ENCODE results near the gene PLAGL2. TPM values are rescaled to one million over a fixed set of nuclear protein-coding genes. Genes with fewer than 3 reads are reported as not detected.
"Not testable (repeated sequence)": the region's sequence is repeated elsewhere in the genome, so short reads cannot be mapped to it uniquely, and the experiment has no call there.

Gene PLAGL2, protein sequence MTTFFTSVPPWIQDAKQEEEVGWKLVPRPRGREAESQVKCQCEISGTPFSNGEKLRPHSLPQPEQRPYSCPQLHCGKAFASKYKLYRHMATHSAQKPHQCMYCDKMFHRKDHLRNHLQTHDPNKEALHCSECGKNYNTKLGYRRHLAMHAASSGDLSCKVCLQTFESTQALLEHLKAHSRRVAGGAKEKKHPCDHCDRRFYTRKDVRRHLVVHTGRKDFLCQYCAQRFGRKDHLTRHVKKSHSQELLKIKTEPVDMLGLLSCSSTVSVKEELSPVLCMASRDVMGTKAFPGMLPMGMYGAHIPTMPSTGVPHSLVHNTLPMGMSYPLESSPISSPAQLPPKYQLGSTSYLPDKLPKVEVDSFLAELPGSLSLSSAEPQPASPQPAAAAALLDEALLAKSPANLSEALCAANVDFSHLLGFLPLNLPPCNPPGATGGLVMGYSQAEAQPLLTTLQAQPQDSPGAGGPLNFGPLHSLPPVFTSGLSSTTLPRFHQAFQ
- total RNA-seq, result 10 to 100 TPM; 18.7 to 20.7 TPM
- 1 to 10 TPM; 1.1 to 5.3 TPM for polyA plus RNA-seq

DNA sequence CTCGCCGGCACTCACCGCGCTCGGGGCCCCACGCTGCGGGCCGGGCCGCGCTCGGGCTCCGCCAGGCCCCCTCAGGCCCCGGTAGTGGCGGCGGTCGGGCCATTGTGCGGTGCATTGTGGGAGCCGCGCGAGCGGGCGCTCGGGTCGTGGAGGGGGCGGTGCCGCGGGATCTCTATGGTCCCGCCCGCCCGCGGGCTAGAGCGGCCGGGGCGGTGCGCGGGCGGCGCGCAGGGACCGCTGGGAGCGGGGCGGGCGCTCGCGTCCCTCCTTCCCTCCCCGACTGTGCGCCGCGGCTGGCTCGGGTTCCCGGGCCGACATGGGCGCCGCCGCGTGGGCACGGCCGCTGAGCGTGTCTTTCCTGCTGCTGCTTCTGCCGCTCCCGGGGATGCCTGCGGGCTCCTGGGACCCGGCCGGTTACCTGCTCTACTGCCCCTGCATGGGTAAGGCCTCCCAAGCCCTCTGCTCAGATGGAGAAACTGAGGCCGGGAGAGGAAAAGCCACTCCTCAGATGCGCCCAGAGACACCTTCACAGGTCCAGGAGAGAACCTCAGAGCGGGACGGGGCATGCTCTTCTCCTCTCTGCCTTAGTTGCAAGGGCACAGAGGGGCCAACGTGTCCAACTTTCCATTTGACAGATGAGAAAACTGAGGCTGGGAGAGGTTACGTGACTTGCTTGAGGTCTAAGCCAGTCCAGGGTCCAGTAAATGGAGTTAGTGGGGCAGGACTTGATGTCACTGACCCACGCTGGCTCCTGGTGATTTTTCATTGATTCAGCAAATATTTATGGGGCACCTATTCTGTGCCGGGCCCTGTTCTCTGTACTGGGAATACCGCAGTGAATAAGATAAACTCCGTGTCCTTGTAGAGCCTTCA lies at the start of gene PLAGL2, which contains the start of gene POFUT1:
Gene PLAGL2 (minus strand): TSS at position 118 of the 873 bp plus-strand sequence. CDS start 5,565 bp downstream, outside the sequence.
Gene POFUT1 (plus strand): TSS at position 255 of the 873 bp plus-strand sequence. CDS start 62 bp downstream, at position 317.
- intact Hi-C loops (cut with micrococcal nuclease), result loop anchor here (2.0 to 5.0 kb wide), 5 partner anchors 17 to 279 kb away; partner anchors contain the start of genes KIF3B and TM9SF4
- peaks cover 70% of the 10 kb centered on the region for H3K4me1 ChIP-seq (ENCODE audit: insufficient read depth, low read length)
- H3K36me3 ChIP-seq (ENCODE audit: insufficient read depth, low read length), result peaks cover 27% of the 10 kb centered on the region
- no peaks in the 10 kb centered on the region for H3K9me3 ChIP-seq (ENCODE audit: control insufficient read depth in 1 of 2, low read length in 2 of 2)
- H3K4me3 ChIP-seq (ENCODE audit: low read length in 2 of 2), result peak within 1 kb of the TSS; percentile 62 to 94
- H3K27ac Mint-ChIP-seq, result peak within 1 kb of the TSS; percentile 90 to 99 (median 97)
- peak within 1 kb of the TSS; percentile 90 to 97 (median 95) for H3K4me3 Mint-ChIP-seq
- H3K36me3 Mint-ChIP-seq, result peaks cover 12 to 42% of the 10 kb centered on the region in 2 donors
- peaks cover 62 to 76% (median 72%) of the 10 kb centered on the region in 4 donors for H3K4me1 Mint-ChIP-seq
- no peaks in the 10 kb centered on the region for H3K9me3 Mint-ChIP-seq
- CTCF ChIA-PET (ENCODE audit: partially characterized antibody), result no interaction called here
- no peaks in the 10 kb centered on the region for H3K27me3 Mint-ChIP-seq
- DNase-seq, result peak; percentile 84 to 91 (median 89)
- H3K27ac ChIP-seq (ENCODE audit: low read depth, low read length), result peak within 1 kb of the TSS; percentile 87
- POLR2A ChIA-PET (ENCODE audit: partially characterized antibody), result interaction anchor here (1.0 to 1.3 kb wide), 3 partner anchors 17 to 25 kb away, joined by 3 to 5 read pairs (median 3); no protein-coding TSS in a partner anchor
- H3K27me3 ChIP-seq (ENCODE audit: insufficient read depth, low read length), result no peaks in the 10 kb centered on the region

- H3K4me1 ChIP-seq (ENCODE audit: insufficient read depth, low read length), result peaks cover 17% of the 10 kb centered on the region
- ChIA-PET CTCF (ENCODE audit: partially characterized antibody) (no interaction called here), POLR2A (ENCODE audit: partially characterized antibody) (no interaction called here)
- no peak overlapping the region for H3K4me3 ChIP-seq (ENCODE audit: low read length in 2 of 2)
- no peaks in the 10 kb centered on the region for H3K36me3 ChIP-seq (ENCODE audit: insufficient read depth, low read length)
- DNase-seq, result peak; percentile 9 to 64 (median 23)
- H3K27me3 ChIP-seq (ENCODE audit: insufficient read depth, low read length), result no peaks in the 10 kb centered on the region
- intact Hi-C loops (cut with micrococcal nuclease), result no loop called here
- no peak overlapping the region for H3K27ac ChIP-seq (ENCODE audit: low read depth, low read length)
- Mint-ChIP-seq H3K27me3 (no peaks in the 10 kb centered on the region), H3K9me3 (no peaks in the 10 kb centered on the region), H3K4me3 (peak overlapping the region in 5 of 8 donors; percentile 6 to 70 (median 37)), H3K4me1 (peaks cover 14 to 32% (median 23%) of the 10 kb centered on the region in 4 donors), H3K36me3 (no peaks in the 10 kb centered on the region), H3K27ac (peak overlapping the region in 6 of 7 donors; percentile 45 to 89 (median 73))
- no peaks in the 10 kb centered on the region for H3K9me3 ChIP-seq (ENCODE audit: control insufficient read depth in 1 of 2, low read length in 2 of 2)
These were observed 44.6 kb upstream of the PLAGL2 start for GRCh38 chr20:32252189-32252588.

GRCh38 chr20:32251470-32251869 lies 43.9 kb upstream of the PLAGL2 start:
- ChIA-PET POLR2A (ENCODE audit: partially characterized antibody) (no interaction called here), CTCF (ENCODE audit: partially characterized antibody) (no interaction called here)
- Histone ChIP-seq H3K27ac (ENCODE audit: low read depth, low read length) (no peak overlapping the region), H3K4me1 (ENCODE audit: insufficient read depth, low read length) (peaks cover 17% of the 10 kb centered on the region), H3K9me3 (ENCODE audit: control insufficient read depth in 1 of 2, low read length in 2 of 2) (no peaks in the 10 kb centered on the region), H3K27me3 (ENCODE audit: insufficient read depth, low read length) (no peaks in the 10 kb centered on the region), H3K36me3 (ENCODE audit: insufficient read depth, low read length) (no peaks in the 10 kb centered on the region), H3K4me3 (ENCODE audit: low read length in 2 of 2) (no peak overlapping the region)
- Mint-ChIP-seq H3K9me3 (no peaks in the 10 kb centered on the region), H3K4me1 (peaks cover 14 to 32% (median 22%) of the 10 kb centered on the region in 4 donors), H3K27me3 (no peaks in the 10 kb centered on the region), H3K4me3 (peak overlapping the region in 4 of 8 donors; percentile 8 to 40 (median 20)), H3K27ac (peak overlapping the region in 6 of 7 donors; percentile 30 to 88 (median 69)), H3K36me3 (no peaks in the 10 kb centered on the region)
- intact Hi-C loops (cut with micrococcal nuclease), result no loop called here
- no peak for DNase-seq

- H3K27ac Mint-ChIP-seq, result peak overlapping the region; percentile 65 to 92 (median 91)
- H3K9me3 ChIP-seq (ENCODE audit: control insufficient read depth in 1 of 2, low read length in 2 of 2), result no peaks in the 10 kb centered on the region
- no peaks in the 10 kb centered on the region for H3K27me3 Mint-ChIP-seq
- H3K9me3 Mint-ChIP-seq, result no peaks in the 10 kb centered on the region
- CTCF ChIA-PET (ENCODE audit: partially characterized antibody), result no interaction called here
- no peaks in the 10 kb centered on the region for H3K27me3 ChIP-seq (ENCODE audit: insufficient read depth, low read length)
- H3K4me1 Mint-ChIP-seq, result peaks cover 14 to 32% (median 23%) of the 10 kb centered on the region in 4 donors
- intact Hi-C loops (cut with micrococcal nuclease), result loop anchor here (5.0 kb wide), 1 partner anchor 42 kb away; the partner anchor contains the start of genes PLAGL2 and POFUT1
- H3K27ac ChIP-seq (ENCODE audit: low read depth, low read length), result peak overlapping the region; percentile 21
- H3K4me3 ChIP-seq (ENCODE audit: low read length in 2 of 2), result no peak overlapping the region
- POLR2A ChIA-PET (ENCODE audit: partially characterized antibody), result no interaction called here
- H3K36me3 ChIP-seq (ENCODE audit: insufficient read depth, low read length), result no peaks in the 10 kb centered on the region
- peaks cover 17% of the 10 kb centered on the region for H3K4me1 ChIP-seq (ENCODE audit: insufficient read depth, low read length)
- H3K4me3 Mint-ChIP-seq, result peak overlapping the region; percentile 4 to 75 (median 48)
- no peaks in the 10 kb centered on the region for H3K36me3 Mint-ChIP-seq
- DNase-seq, result peak; percentile 73 to 87 (median 80)
These were observed 41.6 kb upstream of the PLAGL2 start for GRCh38 chr20:32249030-32249738.

GRCh38 chr20:32248043-32248442 lies 40.5 kb upstream of the PLAGL2 start:
- no peak overlapping the region for H3K27ac ChIP-seq (ENCODE audit: low read depth, low read length)
- H3K4me3 ChIP-seq (ENCODE audit: low read length in 2 of 2), result no peak overlapping the region
- POLR2A ChIA-PET (ENCODE audit: partially characterized antibody), result no interaction called here
- no peaks in the 10 kb centered on the region for H3K36me3 ChIP-seq (ENCODE audit: insufficient read depth, low read length)
- Mint-ChIP-seq H3K27me3 (no peaks in the 10 kb centered on the region), H3K36me3 (no peaks in the 10 kb centered on the region), H3K27ac (no peak overlapping the region), H3K4me3 (no peak overlapping the region), H3K9me3 (no peaks in the 10 kb centered on the region), H3K4me1 (peaks cover 14 to 32% (median 21%) of the 10 kb centered on the region in 4 donors)
- intact Hi-C loops (cut with micrococcal nuclease), result loop anchor here (5.0 kb wide), 1 partner anchor 41 kb away; the partner anchor contains the start of genes PLAGL2 and POFUT1
- CTCF ChIA-PET (ENCODE audit: partially characterized antibody), result no interaction called here
- H3K27me3 ChIP-seq (ENCODE audit: insufficient read depth, low read length), result no peaks in the 10 kb centered on the region
- no peak for DNase-seq
- peaks cover 17% of the 10 kb centered on the region for H3K4me1 ChIP-seq (ENCODE audit: insufficient read depth, low read length)
- H3K9me3 ChIP-seq (ENCODE audit: control insufficient read depth in 1 of 2, low read length in 2 of 2), result no peaks in the 10 kb centered on the region

- H3K4me3 ChIP-seq (ENCODE audit: low read length in 2 of 2); H3K9me3 ChIP-seq (ENCODE audit: control insufficient read depth in 1 of 2, low read length in 2 of 2); DNase-seq; H3K4me1 ChIP-seq (ENCODE audit: insufficient read depth, low read length); H3K9me3 Mint-ChIP-seq; H3K27ac ChIP-seq (ENCODE audit: low read depth, low read length); H3K4me3 Mint-ChIP-seq; POLR2A ChIA-PET (ENCODE audit: partially characterized antibody); H3K36me3 ChIP-seq (ENCODE audit: insufficient read depth, low read length); H3K36me3 Mint-ChIP-seq; H3K27me3 ChIP-seq (ENCODE audit: insufficient read depth, low read length); CTCF ChIA-PET (ENCODE audit: partially characterized antibody); H3K27me3 Mint-ChIP-seq: not testable (repeated sequence)
- H3K27ac Mint-ChIP-seq, result peak overlapping the region in 3 of 7 donors; percentile 39 to 77 (median 53)
- intact Hi-C loops (cut with micrococcal nuclease), result loop anchor here (5.0 kb wide), 1 partner anchor 39 kb away; the partner anchor contains the start of genes PLAGL2 and POFUT1
- peaks cover 5 to 18% (median 9%) of the 10 kb centered on the region in 4 donors for H3K4me1 Mint-ChIP-seq
These were observed 38.7 kb upstream of the PLAGL2 start for GRCh38 chr20:32246208-32246607.

All from CD4-positive, alpha-beta memory T cell (primary cell).